ENCODE measurements around the gene C1orf174.

C1orf174 gene

DNA sequence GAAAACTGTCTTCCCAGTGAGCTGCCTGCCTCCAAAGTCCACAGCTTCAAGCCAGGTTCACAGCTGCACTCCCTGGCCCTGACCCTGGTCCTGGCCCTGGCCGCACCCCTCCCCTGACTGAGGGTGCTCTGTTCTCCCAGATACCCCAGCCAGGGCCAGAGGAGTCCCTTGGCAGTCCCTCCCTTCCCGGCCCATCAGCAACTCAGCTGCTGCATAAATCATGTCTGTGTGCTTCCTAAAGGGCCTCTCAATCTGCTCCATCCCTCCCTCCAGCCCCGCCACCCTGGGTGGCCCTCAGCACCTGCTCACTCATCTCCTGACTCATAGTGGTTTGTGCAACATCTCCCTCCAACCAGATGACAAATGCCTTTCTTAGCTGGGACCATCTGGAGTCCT is 24.8 kb upstream of the C1orf174 start:
- H3K4me2 ChIP-seq (ENCODE audit: low read depth, low read length) = no peak overlapping the region
- H4K20me1 ChIP-seq (ENCODE audit: insufficient read depth, low read length) = no peaks in the 10 kb centered on the region
- H2AFZ ChIP-seq (ENCODE audit: low read length) = no peak overlapping the region
- no peaks in the 10 kb centered on the region for H3K79me2 ChIP-seq (ENCODE audit: low read length)
- no peaks in the 10 kb centered on the region for H3K36me3 ChIP-seq (replicated peaks; ENCODE audit: insufficient read depth, low read length)
- TF ChIP-seq, protein P1, sequence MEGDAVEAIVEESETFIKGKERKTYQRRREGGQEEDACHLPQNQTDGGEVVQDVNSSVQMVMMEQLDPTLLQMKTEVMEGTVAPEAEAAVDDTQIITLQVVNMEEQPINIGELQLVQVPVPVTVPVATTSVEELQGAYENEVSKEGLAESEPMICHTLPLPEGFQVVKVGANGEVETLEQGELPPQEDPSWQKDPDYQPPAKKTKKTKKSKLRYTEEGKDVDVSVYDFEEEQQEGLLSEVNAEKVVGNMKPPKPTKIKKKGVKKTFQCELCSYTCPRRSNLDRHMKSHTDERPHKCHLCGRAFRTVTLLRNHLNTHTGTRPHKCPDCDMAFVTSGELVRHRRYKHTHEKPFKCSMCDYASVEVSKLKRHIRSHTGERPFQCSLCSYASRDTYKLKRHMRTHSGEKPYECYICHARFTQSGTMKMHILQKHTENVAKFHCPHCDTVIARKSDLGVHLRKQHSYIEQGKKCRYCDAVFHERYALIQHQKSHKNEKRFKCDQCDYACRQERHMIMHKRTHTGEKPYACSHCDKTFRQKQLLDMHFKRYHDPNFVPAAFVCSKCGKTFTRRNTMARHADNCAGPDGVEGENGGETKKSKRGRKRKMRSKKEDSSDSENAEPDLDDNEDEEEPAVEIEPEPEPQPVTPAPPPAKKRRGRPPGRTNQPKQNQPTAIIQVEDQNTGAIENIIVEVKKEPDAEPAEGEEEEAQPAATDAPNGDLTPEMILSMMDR (IDR thresholded peaks at IDR 0.05; ENCODE audit: low read length) = no peak
- no peak for TF ChIP-seq EZH2 (optimal IDR thresholded peaks at IDR 0.05; ENCODE audit: low read depth, low read length)
- no peak for TF ChIP-seq EZH2phosphoT487 (IDR thresholded peaks at IDR 0.05; ENCODE audit: low read length)
- DNase-seq = no peak
- peaks cover 50% of the 10 kb centered on the region for H3K27me3 ChIP-seq (replicated peaks; ENCODE audit: insufficient read depth, low read length)
- no peak overlapping the region for H3K27ac ChIP-seq (ENCODE audit: low read length)
- no peaks in the 10 kb centered on the region for H3K9me2 ChIP-seq (replicated peaks; ENCODE audit: insufficient read depth, low read length)
- H3K9ac ChIP-seq (ENCODE audit: low read length) = no peak overlapping the region
- no peaks in the 10 kb centered on the region for H3K9me3 ChIP-seq (replicated peaks; ENCODE audit: insufficient read depth, low read length)
- H3K4me1 ChIP-seq (ENCODE audit: low read length) = peaks cover 5% of the 10 kb centered on the region; the same call in 1 of the 2 replicates
- no peak overlapping the region for H3K4me3 ChIP-seq (ENCODE audit: low read length)
- H3F3A ChIP-seq (ENCODE audit: insufficient read depth, low read length) = peaks cover 14% of the 10 kb centered on the region

DNA sequence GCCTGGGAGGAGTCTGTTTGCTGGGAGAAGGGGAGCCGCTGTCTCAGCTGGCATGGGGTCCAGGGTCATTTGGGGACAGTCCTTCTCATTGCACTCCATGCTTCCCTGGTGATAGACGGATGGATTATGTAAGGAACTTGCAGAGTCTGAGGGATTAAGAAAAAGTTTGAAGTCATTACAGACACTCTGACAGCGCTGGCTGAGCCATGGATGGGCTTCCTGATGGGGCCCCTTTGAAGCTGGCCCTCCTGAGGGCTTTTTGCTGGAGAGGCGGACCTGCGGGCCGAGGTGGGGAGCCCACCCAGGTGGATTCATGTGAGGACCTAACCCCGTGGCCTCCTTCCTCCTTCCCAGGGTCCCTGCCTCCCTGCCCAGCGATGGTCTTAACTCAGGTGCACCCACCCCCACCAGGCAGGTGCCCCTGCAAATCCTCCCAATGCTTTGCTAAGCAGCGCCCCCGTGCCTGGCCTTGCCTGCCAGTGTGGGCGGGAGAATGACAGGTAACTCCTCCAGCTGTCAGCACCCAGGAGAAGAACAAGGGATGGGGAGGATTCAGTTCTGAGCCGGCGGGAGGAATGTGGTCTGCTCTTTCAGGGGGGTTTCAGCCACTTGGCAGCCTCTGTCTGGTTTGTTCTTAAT is 24.2 kb upstream of the C1orf174 start:
- no peaks in the 10 kb centered on the region for H3K79me2 ChIP-seq (ENCODE audit: low read length)
- no peak for TF ChIP-seq EZH2phosphoT487 (IDR thresholded peaks at IDR 0.05; ENCODE audit: low read length)
- TF ChIP-seq, protein P1 (IDR thresholded peaks at IDR 0.05; ENCODE audit: low read length) = no peak
- no peak for TF ChIP-seq EZH2 (optimal IDR thresholded peaks at IDR 0.05; ENCODE audit: low read depth, low read length)
- peaks cover 5% of the 10 kb centered on the region; the same call in 1 of the 2 replicates for H3K4me1 ChIP-seq (ENCODE audit: low read length)
- no peak overlapping the region for H3K4me3 ChIP-seq (ENCODE audit: low read length)
- no peak for DNase-seq
- no peak overlapping the region for H3K4me2 ChIP-seq (ENCODE audit: low read depth, low read length)
- H2AFZ ChIP-seq (ENCODE audit: low read length) = no peak overlapping the region
- H3K27ac ChIP-seq (ENCODE audit: low read length) = no peak overlapping the region
- no peak overlapping the region for H3K9ac ChIP-seq (ENCODE audit: low read length)
- no peaks in the 10 kb centered on the region for H3K9me3 ChIP-seq (replicated peaks; ENCODE audit: insufficient read depth, low read length)
- H3K36me3 ChIP-seq (replicated peaks; ENCODE audit: insufficient read depth, low read length) = no peaks in the 10 kb centered on the region
- H3K9me2 ChIP-seq (replicated peaks; ENCODE audit: insufficient read depth, low read length) = no peaks in the 10 kb centered on the region
- H4K20me1 ChIP-seq (ENCODE audit: insufficient read depth, low read length) = no peaks in the 10 kb centered on the region
- peaks cover 14% of the 10 kb centered on the region for H3F3A ChIP-seq (ENCODE audit: insufficient read depth, low read length)
- H3K27me3 ChIP-seq (replicated peaks; ENCODE audit: insufficient read depth, low read length) = peaks cover 50% of the 10 kb centered on the region

DNA sequence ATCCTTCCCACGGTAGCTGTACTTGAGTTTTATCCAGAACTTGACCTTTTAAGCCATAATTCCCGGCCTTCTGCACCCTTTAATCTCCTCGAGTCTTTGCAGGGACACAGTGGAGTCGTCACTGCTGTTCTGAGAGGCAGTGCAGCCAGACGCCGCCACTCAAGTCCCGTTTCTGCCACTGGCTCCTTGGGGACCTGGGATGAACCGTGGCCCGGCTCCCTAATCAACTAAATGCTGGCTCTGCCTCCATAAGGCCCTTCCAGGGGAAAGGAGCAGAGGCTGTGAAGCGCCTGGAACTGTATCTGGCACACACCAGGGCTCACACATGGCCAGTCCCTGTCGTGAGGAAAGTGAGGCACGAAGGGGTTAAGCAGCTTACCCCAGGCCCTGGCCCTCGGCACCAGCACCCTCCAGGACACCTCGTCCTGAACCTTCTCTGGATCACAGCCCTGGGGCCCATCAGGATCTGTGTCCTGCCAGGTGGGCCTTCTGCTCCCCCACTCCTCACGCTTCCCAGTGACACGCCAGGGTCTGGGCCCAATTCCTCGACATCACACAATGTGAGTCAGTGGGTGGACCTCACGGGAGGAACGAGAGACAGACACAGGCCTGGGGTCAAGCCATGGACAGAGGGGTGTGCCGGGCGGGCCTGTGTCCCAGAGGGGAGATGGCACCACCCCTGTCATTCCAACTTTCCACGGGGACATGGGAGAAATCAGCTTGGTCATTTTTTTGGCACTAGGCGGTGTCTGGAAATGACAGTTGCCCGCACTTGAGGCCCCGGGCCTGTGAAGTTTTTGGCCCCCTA is 23.5 kb upstream of the C1orf174 start:
- H3K9me2 ChIP-seq (replicated peaks; ENCODE audit: insufficient read depth, low read length) = no peaks in the 10 kb centered on the region
- no peak overlapping the region for H3K27ac ChIP-seq (ENCODE audit: low read length)
- H3K79me2 ChIP-seq (ENCODE audit: low read length) = no peaks in the 10 kb centered on the region
- H3F3A ChIP-seq (ENCODE audit: insufficient read depth, low read length) = peaks cover 14% of the 10 kb centered on the region
- TF ChIP-seq, protein P1 (IDR thresholded peaks at IDR 0.05; ENCODE audit: low read length) = no peak
- TF ChIP-seq EZH2phosphoT487 (IDR thresholded peaks at IDR 0.05; ENCODE audit: low read length) (no peak), EZH2 (optimal IDR thresholded peaks at IDR 0.05; ENCODE audit: low read depth, low read length) (no peak)
- H2AFZ ChIP-seq (ENCODE audit: low read length) = no peak overlapping the region
- no peak overlapping the region for H3K9ac ChIP-seq (ENCODE audit: low read length)
- H3K36me3 ChIP-seq (replicated peaks; ENCODE audit: insufficient read depth, low read length) = no peaks in the 10 kb centered on the region
- H3K9me3 ChIP-seq (replicated peaks; ENCODE audit: insufficient read depth, low read length) = no peaks in the 10 kb centered on the region
- H3K27me3 ChIP-seq (replicated peaks; ENCODE audit: insufficient read depth, low read length) = peaks cover 56% of the 10 kb centered on the region
- DNase-seq = no peak
- no peaks in the 10 kb centered on the region for H4K20me1 ChIP-seq (ENCODE audit: insufficient read depth, low read length)
- no peak overlapping the region for H3K4me3 ChIP-seq (ENCODE audit: low read length)
- peaks cover 5% of the 10 kb centered on the region; the same call in 1 of the 2 replicates for H3K4me1 ChIP-seq (ENCODE audit: low read length)
- H3K4me2 ChIP-seq (ENCODE audit: low read depth, low read length) = no peak overlapping the region

Measured in MM.1S (cell line).